Fibroblast of lung (primary cell): ENCODE data around the gene TRAF4. TPM values are rescaled to one million over a fixed set of nuclear protein-coding genes. Genes with fewer than 3 reads are reported as not detected.

Experiments used
- DNase-seq, 2 donors: peaks; one replicate each; pipeline versions ENCODE4 v3.0.0 to v3.0.0-alpha.2; 2010; ENCODE audit warnings: low read depth in 2 of 2
- H2AFZ ChIP-seq: 2 replicates; pipeline ENCODE4 v1.5.1; 2012; ENCODE audit warnings: low read length, control low read depth, inconsistent platforms
- H3K27ac ChIP-seq: 2 replicates; pipeline ENCODE4 v1.5.1; 2011; ENCODE audit warnings: low read length, control low read depth; ENCODE audit not compliant: insufficient read depth
- H3K27me3 ChIP-seq: 2 replicates; pipeline ENCODE4 v1.5.1; 2011; ENCODE audit warnings: mild to moderate bottlenecking, low read length; ENCODE audit not compliant: control insufficient read depth, insufficient read depth
- H3K36me3 ChIP-seq: 2 replicates; pipeline ENCODE4 v1.5.1; 2011; ENCODE audit warnings: low read length; ENCODE audit not compliant: control insufficient read depth, insufficient read depth
- H3K4me1 ChIP-seq: 2 replicates; pipeline ENCODE4 v1.5.1; 2011; ENCODE audit warnings: low read length; ENCODE audit not compliant: control insufficient read depth, insufficient read depth; ENCODE audit errors: extremely low read depth
- H3K4me2 ChIP-seq: 2 replicates; pipeline ENCODE4 v1.5.1; 2011; ENCODE audit warnings: low read length, control low read depth; ENCODE audit not compliant: insufficient read depth; ENCODE audit errors: extremely low read depth
- H3K4me3 ChIP-seq, 4 experiments: fragments of 200-600 bp in 1 of 4; sonication (generic) in 1 of 4; replicated peaks in 1 of 4; 2 replicates each; pipeline ENCODE4 v1.5.1; 2011 to 2016; ENCODE audit warnings: low read length in 4 of 4, low read depth in 3 of 4, mild to moderate bottlenecking in 3 of 4, control low read depth in 2 of 4, inconsistent platforms in 1 of 4, mixed read lengths in 1 of 4; ENCODE audit not compliant: insufficient read depth in 1 of 4; ENCODE audit errors: control extremely low read depth in 1 of 4
- H3K79me2 ChIP-seq: 2 replicates; pipeline ENCODE4 v1.5.1; 2012; ENCODE audit warnings: mild to moderate bottlenecking, low read length, inconsistent platforms; ENCODE audit not compliant: control insufficient read depth, insufficient read depth
- H3K9ac ChIP-seq: 2 replicates; pipeline ENCODE4 v1.5.1; 2011; ENCODE audit warnings: mild to moderate bottlenecking, low read length, control low read depth; ENCODE audit not compliant: insufficient read depth
- H3K9me3 ChIP-seq: 2 replicates; pipeline ENCODE4 v1.5.1; 2012; ENCODE audit warnings: low read depth, low read length; ENCODE audit not compliant: control insufficient read depth, insufficient read depth
- H4K20me1 ChIP-seq: 2 replicates; pipeline ENCODE4 v1.5.1; 2011; ENCODE audit warnings: low read length; ENCODE audit not compliant: control insufficient read depth, insufficient read depth; ENCODE audit errors: extremely low read depth
- CTCF ChIP-seq, 2 donors: IDR thresholded peaks in 1 of 2; conservative IDR thresholded peaks in 1 of 2; 1 replicate in 1 of 2; 2 replicates in 1 of 2; pipeline ENCODE4 v1.5.1; 2011 to 2012; ENCODE audit warnings: low read length in 2 of 2, control low read depth in 1 of 2, inconsistent platforms in 1 of 2, low read depth in 1 of 2, mild to moderate bottlenecking in 1 of 2
- EZH2 ChIP-seq: IDR thresholded peaks from 2 replicates; pipeline ENCODE4 v1.5.1; 2012; ENCODE audit warnings: low read length, control low read depth, mild to moderate bottlenecking; ENCODE audit errors: missing control alignments
- polyA plus RNA-seq, 2 donors: library from polyadenylated mRNA; depleted of rRNA in 1 of 2; stranded (reverse) in 1 of 2; unstranded in 1 of 2; fragments of >200 nt; gene quantifications; 2 replicates each; pipeline ENCODE4 v1.2.1, GENCODE V29; 2011 to 2012; ENCODE audit warnings: missing spikeins in 1 of 2
- total RNA-seq: library from RNA; depleted of rRNA; stranded (reverse); fragments of >200 nt; gene quantifications from 2 replicates; pipeline ENCODE4 v1.2.1, GENCODE V29; 2014

Gene TRAF4
- total and polyA plus RNA-seq, 2 donors (not counting 1 experiment from before 2014, with no cell fraction given) = 17.5 to 28.7 TPM

- peak; percentile 86 to 90 for DNase-seq
- H3K4me3 ChIP-seq = peak overlapping the region; percentile 54 to 67 (median 61)
- H3K9ac ChIP-seq = peak overlapping the region; percentile 78
- H3K36me3 ChIP-seq = peaks cover 27% of the 10 kb centered on the region
- peak overlapping the region; percentile 71 for H2AFZ ChIP-seq
- TF ChIP-seq EZH2 = no peak
- TF ChIP-seq CTCF (conservative IDR thresholded peaks at IDR 0.05 in 1 of 2, IDR thresholded peaks at IDR 0.05 in 1 of 2; ENCODE audit: low read depth in 1 of 2, low read length in 2 of 2) = peak in 1 of 2 donors; percentile 24
- H3K9me3 ChIP-seq = no peaks in the 10 kb centered on the region
- peak overlapping the region; percentile 90 for H3K27ac ChIP-seq
- peaks cover 12% of the 10 kb centered on the region for H3K79me2 ChIP-seq
- no peaks in the 10 kb centered on the region for H3K27me3 ChIP-seq
- H4K20me1 ChIP-seq = no peaks in the 10 kb centered on the region
- H3K4me1 ChIP-seq = peaks cover 9% of the 10 kb centered on the region
- peak overlapping the region; percentile 64 for H3K4me2 ChIP-seq
Measured at GRCh38 chr17:28710861-28711722, 32.7 kb upstream of the TRAF4 start.

GRCh38 chr17:28711723-28712031, 32.1 kb upstream of the TRAF4 start, which contains the start of gene PROCA1:
PROCA1 (minus strand) TSS chr17:28711888; CDS start chr17:28711660, 228 bp downstream.
- Histone ChIP-seq H3K4me1 (peaks cover 9% of the 10 kb centered on the region), H3K4me3 (peak within 1 kb of the TSS; percentile 54 to 67 (median 61)), H4K20me1 (no peaks in the 10 kb centered on the region), H3K27ac (peak within 1 kb of the TSS; percentile 90), H3K9me3 (no peaks in the 10 kb centered on the region), H3K9ac (peak within 1 kb of the TSS; percentile 78), H2AFZ (peak within 1 kb of the TSS; percentile 71), H3K36me3 (peaks cover 27% of the 10 kb centered on the region), H3K4me2 (peak within 1 kb of the TSS; percentile 64), H3K27me3 (no peaks in the 10 kb centered on the region), H3K79me2 (peaks cover 17% of the 10 kb centered on the region)
- TF ChIP-seq EZH2 (no peak), CTCF (conservative IDR thresholded peaks at IDR 0.05 in 1 of 2, IDR thresholded peaks at IDR 0.05 in 1 of 2; ENCODE audit: low read depth in 1 of 2, low read length in 2 of 2) (no peak)
- DNase-seq = no peak

GRCh38 chr17:28712032-28712704, 31.6 kb upstream of the TRAF4 start:
- Histone ChIP-seq H3K4me2 (peak overlapping the region; percentile 64), H3K27me3 (no peaks in the 10 kb centered on the region), H3K9me3 (no peaks in the 10 kb centered on the region), H4K20me1 (no peaks in the 10 kb centered on the region), H3K4me1 (peaks cover 9% of the 10 kb centered on the region), H2AFZ (no peak overlapping the region), H3K9ac (peak overlapping the region; percentile 11), H3K36me3 (peaks cover 27% of the 10 kb centered on the region), H3K79me2 (peaks cover 22% of the 10 kb centered on the region), H3K4me3 (peak overlapping the region in 1 of 4 experiments; percentile 62), H3K27ac (peak overlapping the region; percentile 90)
- DNase-seq = no peak
- TF ChIP-seq CTCF (conservative IDR thresholded peaks at IDR 0.05 in 1 of 2, IDR thresholded peaks at IDR 0.05 in 1 of 2; ENCODE audit: low read depth in 1 of 2, low read length in 2 of 2) = no peak
- no peak for TF ChIP-seq EZH2
